ENCODE results near the gene SOX8. TPM values are rescaled to one million over a fixed set of nuclear protein-coding genes. Genes with fewer than 3 reads are reported as not detected.

The SOX8 gene
- total and polyA plus RNA-seq, 10 of the 15 experiments (the other 5 are each of a cell fraction or from before 2014, with no cell fraction given), result not detected

- Histone ChIP-seq H3K4me1 (ENCODE audit: control insufficient read depth, insufficient read depth, low read length) (no peaks in the 10 kb centered on the region), H3K9me3 (replicated peaks; ENCODE audit: control insufficient read depth, insufficient read depth, low read length) (peaks cover 2% of the 10 kb centered on the region; the same call in 2 of the 3 replicates), H3K4me3 (no peak overlapping the region), H3K79me2 (ENCODE audit: control insufficient read depth, insufficient read depth, low read length) (no peaks in the 10 kb centered on the region), H3K9ac (ENCODE audit: control insufficient read depth, insufficient read depth, low read length) (no peak overlapping the region), H3K4me2 (ENCODE audit: control insufficient read depth, insufficient read depth) (no peak overlapping the region), H3K36me3 (ENCODE audit: control insufficient read depth in 2 of 2, insufficient read depth in 2 of 2, low read length in 1 of 2) (no peaks in the 10 kb centered on the region), H2AFZ (ENCODE audit: control insufficient read depth, low read depth, low read length) (no peak overlapping the region), H4K20me1 (ENCODE audit: control insufficient read depth, insufficient read depth) (no peaks in the 10 kb centered on the region), H3K27me3 (replicated peaks in 1 of 2; ENCODE audit: control insufficient read depth in 2 of 2, insufficient read depth in 2 of 2, low read length in 1 of 2) (no peaks in the 10 kb centered on the region), H3K27ac (ENCODE audit: control insufficient read depth, insufficient read depth) (no peak overlapping the region)
- 40% methylated on average over 8 of the region's 8 CpGs for WGBS (ENCODE audit: insufficient coverage, insufficient replicate concordance, low lambda C conversion rate, missing lambda C conversion rate)
- no TSS peak for BruUV-seq (replicated peaks)
- in situ Hi-C loops (cut with MboI) (no loop called here), intact Hi-C loops (cut with micrococcal nuclease; ENCODE audit: unreplicated experiment) (no loop called here)
- FAIRE-seq (no peak), ATAC-seq (no peak), DNase-seq (ENCODE audit: low read depth, low spot score) (no peak)
- ChIA-PET SMC1A (ENCODE audit: uncharacterized antibody, unreplicated experiment) (no interaction called here), CTCF (no interaction called here), POLR2A (no interaction called here), RAD21 (ENCODE audit: unreplicated experiment) (no interaction called here)
- TF ChIP-seq ZNF24 (IDR thresholded peaks at IDR 0.05) (no peak), NR2C2 (IDR thresholded peaks at IDR 0.05; ENCODE audit: borderline replicate concordance, control insufficient read depth, insufficient read length, low read depth) (no peak), TCF3 (IDR thresholded peaks at IDR 0.05; ENCODE audit: borderline replicate concordance, insufficient read depth, low read depth, low read length) (no peak), SREBF1 (IDR thresholded peaks at IDR 0.05; ENCODE audit: low read length) (no peak), ZBTB4 (CRISPR knock-in tag; IDR thresholded peaks at IDR 0.05) (no peak), RB1 (IDR thresholded peaks at IDR 0.05; ENCODE audit: borderline replicate concordance) (no peak), TCF7 (IDR thresholded peaks at IDR 0.05; ENCODE audit: borderline replicate concordance) (no peak), SMARCA5 (IDR thresholded peaks at IDR 0.05) (no peak), SMAD1 (IDR thresholded peaks at IDR 0.05; ENCODE audit: low read depth, partially characterized antibody) (no peak), IKZF1 (conservative IDR thresholded peaks at IDR 0.05) (no peak), SREBF2 (IDR thresholded peaks at IDR 0.05; ENCODE audit: low read length) (no peak)
- TF ChIP-seq, protein P1, sequence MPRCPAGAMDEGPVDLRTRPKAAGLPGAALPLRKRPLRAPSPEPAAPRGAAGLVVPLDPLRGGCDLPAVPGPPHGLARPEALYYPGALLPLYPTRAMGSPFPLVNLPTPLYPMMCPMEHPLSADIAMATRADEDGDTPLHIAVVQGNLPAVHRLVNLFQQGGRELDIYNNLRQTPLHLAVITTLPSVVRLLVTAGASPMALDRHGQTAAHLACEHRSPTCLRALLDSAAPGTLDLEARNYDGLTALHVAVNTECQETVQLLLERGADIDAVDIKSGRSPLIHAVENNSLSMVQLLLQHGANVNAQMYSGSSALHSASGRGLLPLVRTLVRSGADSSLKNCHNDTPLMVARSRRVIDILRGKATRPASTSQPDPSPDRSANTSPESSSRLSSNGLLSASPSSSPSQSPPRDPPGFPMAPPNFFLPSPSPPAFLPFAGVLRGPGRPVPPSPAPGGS (IDR thresholded peaks at IDR 0.05; ENCODE audit: borderline replicate concordance, insufficient read depth, low read depth, low read length, poor library complexity, severe bottlenecking), result no peak
- TF ChIP-seq, protein P2, sequence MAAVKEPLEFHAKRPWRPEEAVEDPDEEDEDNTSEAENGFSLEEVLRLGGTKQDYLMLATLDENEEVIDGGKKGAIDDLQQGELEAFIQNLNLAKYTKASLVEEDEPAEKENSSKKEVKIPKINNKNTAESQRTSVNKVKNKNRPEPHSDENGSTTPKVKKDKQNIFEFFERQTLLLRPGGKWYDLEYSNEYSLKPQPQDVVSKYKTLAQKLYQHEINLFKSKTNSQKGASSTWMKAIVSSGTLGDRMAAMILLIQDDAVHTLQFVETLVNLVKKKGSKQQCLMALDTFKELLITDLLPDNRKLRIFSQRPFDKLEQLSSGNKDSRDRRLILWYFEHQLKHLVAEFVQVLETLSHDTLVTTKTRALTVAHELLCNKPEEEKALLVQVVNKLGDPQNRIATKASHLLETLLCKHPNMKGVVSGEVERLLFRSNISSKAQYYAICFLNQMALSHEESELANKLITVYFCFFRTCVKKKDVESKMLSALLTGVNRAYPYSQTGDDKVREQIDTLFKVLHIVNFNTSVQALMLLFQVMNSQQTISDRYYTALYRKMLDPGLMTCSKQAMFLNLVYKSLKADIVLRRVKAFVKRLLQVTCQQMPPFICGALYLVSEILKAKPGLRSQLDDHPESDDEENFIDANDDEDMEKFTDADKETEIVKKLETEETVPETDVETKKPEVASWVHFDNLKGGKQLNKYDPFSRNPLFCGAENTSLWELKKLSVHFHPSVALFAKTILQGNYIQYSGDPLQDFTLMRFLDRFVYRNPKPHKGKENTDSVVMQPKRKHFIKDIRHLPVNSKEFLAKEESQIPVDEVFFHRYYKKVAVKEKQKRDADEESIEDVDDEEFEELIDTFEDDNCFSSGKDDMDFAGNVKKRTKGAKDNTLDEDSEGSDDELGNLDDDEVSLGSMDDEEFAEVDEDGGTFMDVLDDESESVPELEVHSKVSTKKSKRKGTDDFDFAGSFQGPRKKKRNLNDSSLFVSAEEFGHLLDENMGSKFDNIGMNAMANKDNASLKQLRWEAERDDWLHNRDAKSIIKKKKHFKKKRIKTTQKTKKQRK (IDR thresholded peaks at IDR 0.05; ENCODE audit: low read depth, low read length), result no peak
- TF ChIP-seq, protein P3, sequence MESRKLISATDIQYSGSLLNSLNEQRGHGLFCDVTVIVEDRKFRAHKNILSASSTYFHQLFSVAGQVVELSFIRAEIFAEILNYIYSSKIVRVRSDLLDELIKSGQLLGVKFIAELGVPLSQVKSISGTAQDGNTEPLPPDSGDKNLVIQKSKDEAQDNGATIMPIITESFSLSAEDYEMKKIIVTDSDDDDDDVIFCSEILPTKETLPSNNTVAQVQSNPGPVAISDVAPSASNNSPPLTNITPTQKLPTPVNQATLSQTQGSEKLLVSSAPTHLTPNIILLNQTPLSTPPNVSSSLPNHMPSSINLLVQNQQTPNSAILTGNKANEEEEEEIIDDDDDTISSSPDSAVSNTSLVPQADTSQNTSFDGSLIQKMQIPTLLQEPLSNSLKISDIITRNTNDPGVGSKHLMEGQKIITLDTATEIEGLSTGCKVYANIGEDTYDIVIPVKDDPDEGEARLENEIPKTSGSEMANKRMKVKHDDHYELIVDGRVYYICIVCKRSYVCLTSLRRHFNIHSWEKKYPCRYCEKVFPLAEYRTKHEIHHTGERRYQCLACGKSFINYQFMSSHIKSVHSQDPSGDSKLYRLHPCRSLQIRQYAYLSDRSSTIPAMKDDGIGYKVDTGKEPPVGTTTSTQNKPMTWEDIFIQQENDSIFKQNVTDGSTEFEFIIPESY (IDR thresholded peaks at IDR 0.05), result no peak
Measured at GRCh38 chr16:946048-946395, 35.5 kb upstream of the SOX8 start.

All from GM12878 (cell line).